HG02759 (cell line): ENCODE measurements around the gene CHN2.

ENCODE experiments used
- ATAC-seq: cut with Tn5 transposase; IDR thresholded peaks from one replicate; pipeline ENCODE4 v1.9.1; 2021; ENCODE audit warnings: mild to moderate bottlenecking, moderate library complexity; ENCODE audit not compliant: unreplicated experiment

The CHN2 gene

GRCh38 chr7:29281782-29282541 lies 87.4 kb downstream of the CHN2 start:
- ATAC-seq, result no peak

- no peak for ATAC-seq
Measured at GRCh38 chr7:29282819-29283414, 88.3 kb downstream of the CHN2 start.

- no peak for ATAC-seq
Measured at GRCh38 chr7:29284696-29285443, 90.3 kb downstream of the CHN2 start.

GRCh38 chr7:29285444-29285793 lies 90.8 kb downstream of the CHN2 start:
- ATAC-seq, result peak; percentile 71

- ATAC-seq, result no peak
Measured at GRCh38 chr7:29285861-29286260, 91.3 kb downstream of the CHN2 start.

GRCh38 chr7:29287366-29287765 lies 92.8 kb downstream of the CHN2 start:
- no peak for ATAC-seq

GRCh38 chr7:29288181-29289091 lies 93.9 kb downstream of the CHN2 start:
- no peak for ATAC-seq

- peak; percentile 67 for ATAC-seq
Measured at GRCh38 chr7:29289156-29290021, 94.8 kb downstream of the CHN2 start.

GRCh38 chr7:29290829-29291228 lies 96.3 kb downstream of the CHN2 start:
- no peak for ATAC-seq

- ATAC-seq, result no peak
Measured at GRCh38 chr7:29291723-29292618, 97.4 kb downstream of the CHN2 start.

- no peak for ATAC-seq
Measured at GRCh38 chr7:29292886-29293658, 98.5 kb downstream of the CHN2 start.

GRCh38 chr7:29296421-29296820 lies 101.8 kb downstream of the CHN2 start:
- ATAC-seq, result no peak

- no peak for ATAC-seq
Measured at GRCh38 chr7:29297194-29297890, 102.8 kb downstream of the CHN2 start.

GRCh38 chr7:29299086-29299485 lies 104.5 kb downstream of the CHN2 start:
- no peak for ATAC-seq

- no peak for ATAC-seq
Measured at GRCh38 chr7:29300026-29300480, 105.5 kb downstream of the CHN2 start.

- ATAC-seq, result no peak
Measured at GRCh38 chr7:29300649-29301048, 106.1 kb downstream of the CHN2 start.

- no peak for ATAC-seq
Measured at GRCh38 chr7:29302666-29303395, 108.3 kb downstream of the CHN2 start.
